Measurements from ENCODE around the gene DLG1.

DLG1 gene

DNA sequence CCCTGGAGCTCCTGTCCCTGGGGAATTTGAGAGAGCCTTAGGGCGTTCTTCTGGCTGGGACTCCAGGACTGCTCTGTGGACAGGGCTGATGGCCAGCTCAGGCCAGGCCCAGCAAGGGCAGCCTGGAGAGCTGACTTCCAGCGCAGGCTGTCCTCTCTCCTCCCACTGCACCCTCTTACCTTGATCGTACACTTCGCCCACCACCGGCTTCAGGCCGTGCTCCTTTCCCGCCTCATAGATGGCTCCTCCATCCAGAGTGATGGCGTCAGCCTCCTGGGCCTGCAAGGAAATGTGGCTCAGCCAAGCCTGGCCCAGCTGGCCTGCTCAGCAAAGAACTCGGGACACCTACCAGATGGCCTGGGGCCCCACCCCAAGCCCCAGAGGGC, 271.9 kb downstream of the DLG1 start:
- no peak for DNase-seq

- no peak for DNase-seq
Observed at GRCh38 chr3:197025736-197026480, 272.5 kb downstream of the DLG1 start.

- DNase-seq = no peak
Observed at GRCh38 chr3:197024881-197025735, 273.3 kb downstream of the DLG1 start.

GRCh38 chr3:197023998-197024651, 274.3 kb downstream of the DLG1 start:
- no peak for DNase-seq

DNA sequence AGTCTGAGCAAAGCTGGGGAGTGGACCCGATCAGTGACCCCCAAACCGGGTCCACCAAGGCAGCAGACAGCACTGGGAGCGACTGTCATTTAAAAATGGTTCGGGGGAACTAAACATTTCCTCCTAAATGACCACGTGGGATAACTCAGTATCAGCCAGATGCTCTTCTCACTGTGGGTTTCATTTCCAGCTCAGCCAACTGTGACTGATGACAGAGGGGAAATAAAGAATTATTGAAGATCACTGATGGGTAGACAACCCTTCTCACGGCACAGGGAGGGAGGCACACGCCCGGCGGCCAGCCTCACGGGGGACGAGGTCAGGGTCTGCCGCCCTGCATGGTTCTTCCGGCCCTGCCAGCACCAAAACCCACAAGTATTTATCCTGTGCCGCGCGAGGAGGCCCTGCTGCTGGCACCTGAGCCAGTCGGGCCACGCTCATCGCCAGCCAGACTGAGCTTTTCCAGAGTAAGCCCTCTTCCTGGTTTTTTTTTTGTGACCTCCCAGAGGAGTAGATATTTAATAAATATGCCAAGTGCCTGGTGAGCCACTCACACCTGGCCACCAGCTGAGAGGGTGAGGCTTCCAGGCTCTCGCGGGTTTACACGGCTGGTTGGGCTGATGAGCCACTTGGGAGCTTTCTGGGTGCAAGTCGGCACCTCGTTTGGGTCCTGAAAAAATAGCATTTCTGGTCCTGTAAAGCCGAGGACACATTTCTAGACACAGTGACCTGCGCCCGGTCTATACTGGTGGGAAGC, 275.0 kb downstream of the DLG1 start:
- no peak for DNase-seq

GRCh38 chr3:197022405-197023231, 275.8 kb downstream of the DLG1 start:
- no peak for DNase-seq

GRCh38 chr3:197021729-197022404, 276.5 kb downstream of the DLG1 start:
- no peak for DNase-seq

- DNase-seq = peak; percentile 43
Observed at GRCh38 chr3:197021231-197021630, 277.2 kb downstream of the DLG1 start.

DNA sequence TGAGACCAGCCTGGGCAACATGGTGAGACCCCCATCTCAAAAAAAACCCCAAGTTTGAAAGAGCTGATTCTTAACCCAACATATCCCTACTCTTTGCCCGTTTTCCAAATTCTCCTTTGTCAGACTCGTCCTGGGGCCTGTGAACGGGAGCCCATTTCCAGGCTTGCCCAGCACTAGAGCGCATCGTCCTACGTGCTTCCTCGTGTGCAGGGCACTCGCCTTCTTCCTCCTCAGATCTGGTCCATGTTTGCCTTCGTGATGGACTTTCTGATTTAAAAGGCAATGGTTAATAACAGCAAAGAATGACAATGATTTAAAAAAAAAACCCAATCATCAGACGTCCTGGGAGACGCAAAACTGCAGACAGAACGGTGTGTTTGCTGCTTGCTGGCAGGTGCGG, 278.9 kb downstream of the DLG1 start:
- no peak for DNase-seq

GRCh38 chr3:197019021-197019420, 279.4 kb downstream of the DLG1 start:
- no peak for DNase-seq

- DNase-seq = peak; percentile 35
Observed at GRCh38 chr3:197017003-197017402, 281.4 kb downstream of the DLG1 start.

DNA sequence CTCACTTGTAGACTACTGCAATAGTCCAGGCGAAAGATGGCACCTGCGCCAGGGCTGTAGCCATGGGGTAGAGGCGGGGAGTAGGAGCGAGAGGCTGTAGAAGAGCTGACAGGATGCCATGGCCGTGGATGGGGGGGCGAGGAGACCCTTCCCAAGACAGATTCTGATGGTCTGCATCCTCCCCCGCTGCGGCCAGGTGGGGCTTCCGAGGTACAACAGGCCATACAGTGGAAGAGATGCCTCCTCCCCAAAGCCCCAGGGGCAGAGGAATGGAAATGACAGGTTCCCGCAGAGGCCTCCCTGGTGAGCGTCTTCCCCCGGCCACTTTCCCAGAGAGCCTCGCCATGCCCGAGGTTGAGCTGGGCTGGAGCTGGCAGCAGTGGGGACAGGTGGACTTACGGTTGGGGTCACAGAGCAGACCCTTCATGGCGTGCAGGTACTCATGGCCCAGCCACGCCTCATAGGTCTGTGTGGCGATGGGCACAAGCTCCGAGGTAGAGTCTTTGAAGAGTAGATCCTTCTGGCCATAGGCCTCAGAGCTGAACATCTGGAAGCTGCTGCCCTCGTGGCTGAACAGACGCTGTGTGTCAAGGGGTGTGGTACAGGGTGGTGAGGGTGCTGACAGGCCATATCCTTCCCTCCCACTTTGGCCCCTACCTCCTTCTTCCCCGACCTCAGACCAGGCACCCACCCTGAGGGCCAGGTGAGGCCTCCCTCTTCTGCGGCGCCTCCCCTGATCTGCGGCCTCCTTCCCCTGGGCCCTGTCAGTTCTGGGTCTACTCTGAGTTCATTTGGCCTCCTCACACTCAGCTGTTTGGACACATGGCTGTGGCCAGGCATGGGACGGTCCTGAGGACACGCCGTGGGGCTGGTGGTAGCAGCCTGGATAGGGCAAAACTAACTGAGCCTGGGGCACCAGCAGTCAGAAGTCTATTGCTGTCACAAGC, 282.3 kb downstream of the DLG1 start:
- no peak for DNase-seq

DNA sequence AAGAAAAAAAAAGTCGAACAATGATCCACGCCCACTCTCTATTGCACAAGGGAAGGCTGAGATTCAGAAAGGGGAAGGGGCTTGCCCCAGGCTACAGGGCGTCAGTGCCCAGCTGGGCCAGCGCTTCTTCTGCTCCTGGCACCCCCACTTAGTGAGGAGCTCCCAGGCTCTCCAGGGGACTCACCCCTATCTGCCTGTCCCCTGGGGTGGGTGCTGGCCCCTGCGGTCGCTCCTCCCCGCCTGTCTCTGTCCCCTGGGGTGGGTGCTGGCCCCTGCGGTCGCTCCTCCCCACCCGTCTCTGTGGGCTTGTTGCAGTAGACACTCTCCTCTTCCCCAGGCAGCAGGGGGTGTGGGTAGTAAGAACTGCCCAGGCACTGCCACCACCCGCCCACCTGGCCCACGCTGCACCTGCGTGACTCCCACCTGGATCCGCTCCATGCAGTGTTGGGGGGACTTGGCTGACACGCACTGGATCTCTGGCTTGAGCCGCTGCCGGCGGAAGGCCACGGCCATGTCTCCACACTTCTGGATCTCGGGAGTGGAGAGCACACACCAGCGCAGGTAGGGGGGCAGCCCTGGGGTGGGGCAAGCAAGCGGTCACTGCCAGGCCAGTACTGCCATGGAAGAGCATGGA, 283.4 kb downstream of the DLG1 start:
- no peak for DNase-seq

GRCh38 chr3:197014024-197014423, 284.4 kb downstream of the DLG1 start:
- no peak for DNase-seq

DNA sequence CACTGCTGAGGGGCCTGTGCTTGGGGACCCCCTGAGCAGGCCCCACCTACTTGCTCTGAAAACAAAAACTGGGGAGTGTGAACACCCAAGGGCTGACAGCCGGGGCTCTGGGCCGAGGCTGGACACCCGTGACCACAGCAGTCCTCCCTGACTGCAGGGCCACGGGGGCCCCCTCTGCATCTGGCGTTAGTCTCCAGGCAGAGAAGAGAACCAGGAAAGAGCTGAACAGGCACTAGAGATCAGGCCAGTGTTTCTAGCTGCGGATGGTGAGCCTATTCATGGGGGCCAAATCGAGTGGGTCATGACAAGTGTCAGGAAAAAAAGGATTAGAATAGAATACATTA, 285.9 kb downstream of the DLG1 start:
- DNase-seq = no peak

GRCh38 chr3:197011780-197012539, 286.5 kb downstream of the DLG1 start:
- no peak for DNase-seq

GRCh38 chr3:197010556-197011351, 287.7 kb downstream of the DLG1 start:
- no peak for DNase-seq

GRCh38 chr3:197009532-197010019, 288.8 kb downstream of the DLG1 start:
- DNase-seq = no peak

All from right forelimb (tissue), 1 donor.